ENCODE measurements around the gene NSD2.

GRCh38 chr4:1871471-1872021, 353 bp downstream of the NSD2 start:
- TF ChIP-seq REST (IDR thresholded peaks at IDR 0.05; ENCODE audit: insufficient read depth in 1 of 2, low read depth in 2 of 2, low read length in 2 of 2): no peak
- no peak for TF ChIP-seq POLR2AphosphoS5 (IDR thresholded peaks at IDR 0.05; ENCODE audit: low read depth, low read length)
- no peak for TF ChIP-seq TAF1 (IDR thresholded peaks at IDR 0.05; ENCODE audit: borderline replicate concordance, insufficient read depth, low read length)
- no peak for TF ChIP-seq SIN3A (IDR thresholded peaks at IDR 0.05; ENCODE audit: borderline replicate concordance, insufficient read depth, low read length)
- no peak for TF ChIP-seq FOXP2 (optimal IDR thresholded peaks at IDR 0.05; ENCODE audit: borderline replicate concordance, extremely low read depth, extremely low read length, insufficient read depth)

Measured in PFSK-1 (cell line).